Kidney capillary endothelial cell (primary cell): ENCODE measurements around the gene FHIP1A.

Experiments
- DNase-seq: peaks from one replicate; pipeline ENCODE4 v3.0.0-alpha.2; 2018; ENCODE audit warnings: low spot score

The FHIP1A gene

GRCh38 chr4:151417766-151418376 is 8.9 kb downstream of the FHIP1A start:
- no peak for DNase-seq

DNA sequence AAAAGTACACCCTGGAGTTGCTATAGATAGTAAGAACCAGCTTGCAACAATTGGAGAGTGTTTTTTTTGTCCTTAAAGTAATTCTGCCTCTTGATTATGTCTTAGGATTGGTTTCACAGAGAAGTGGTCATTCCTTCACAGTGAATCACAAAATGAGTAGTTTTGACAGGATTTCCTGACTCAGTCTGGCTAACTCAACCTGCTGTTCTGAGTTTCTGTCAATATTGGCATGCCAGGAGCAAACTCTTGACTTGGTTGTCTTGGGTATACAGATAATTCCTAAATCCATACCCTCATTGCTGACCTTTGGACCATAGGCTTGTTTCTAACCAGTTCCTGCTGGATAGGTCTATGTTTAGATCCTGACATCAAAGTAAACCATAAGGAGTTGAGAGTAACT is 9.4 kb downstream of the FHIP1A start:
- peak; percentile 90 for DNase-seq

DNA sequence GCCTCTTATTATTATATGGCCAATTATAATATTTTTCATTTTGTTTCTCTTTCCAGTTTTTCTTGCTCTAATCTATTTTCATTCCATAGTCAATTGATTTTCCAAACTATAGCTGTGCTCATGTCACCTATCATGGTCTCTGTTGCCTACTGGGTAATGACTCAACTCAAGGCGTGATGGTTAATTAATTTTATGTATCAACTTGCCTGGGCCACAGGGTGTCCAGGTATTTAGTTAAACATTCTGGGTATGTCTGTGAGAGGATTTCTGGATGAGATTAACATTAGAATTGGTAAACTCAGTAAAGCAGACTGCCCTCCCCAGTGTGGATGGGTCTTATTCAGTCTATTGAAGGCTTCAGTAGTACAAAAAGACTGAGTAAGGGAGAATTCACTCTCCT is 9.9 kb downstream of the FHIP1A start:
- DNase-seq = no peak

- DNase-seq = peak; percentile 21
Observed at GRCh38 chr4:151420250-151420807, 11.4 kb downstream of the FHIP1A start.

DNA sequence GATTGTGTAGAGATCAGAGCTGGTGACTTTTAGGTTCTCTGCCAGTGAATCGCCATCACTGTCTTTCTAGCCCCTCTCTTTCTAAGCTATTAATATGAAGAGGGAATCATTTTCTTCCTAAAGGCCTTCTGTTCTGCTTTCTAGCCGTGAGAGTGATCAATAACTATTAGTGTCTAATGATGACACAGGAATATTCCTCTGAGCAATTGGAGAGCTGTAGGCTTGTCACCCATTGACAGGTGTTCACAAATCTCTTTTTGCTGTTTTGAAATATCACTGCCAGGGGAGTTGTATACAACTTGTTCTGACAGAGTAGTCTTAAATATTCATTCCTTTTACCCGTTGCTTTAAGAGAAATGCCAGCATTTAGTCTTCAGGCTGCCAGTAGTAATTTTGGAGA is 13.9 kb downstream of the FHIP1A start:
- DNase-seq = no peak

DNA sequence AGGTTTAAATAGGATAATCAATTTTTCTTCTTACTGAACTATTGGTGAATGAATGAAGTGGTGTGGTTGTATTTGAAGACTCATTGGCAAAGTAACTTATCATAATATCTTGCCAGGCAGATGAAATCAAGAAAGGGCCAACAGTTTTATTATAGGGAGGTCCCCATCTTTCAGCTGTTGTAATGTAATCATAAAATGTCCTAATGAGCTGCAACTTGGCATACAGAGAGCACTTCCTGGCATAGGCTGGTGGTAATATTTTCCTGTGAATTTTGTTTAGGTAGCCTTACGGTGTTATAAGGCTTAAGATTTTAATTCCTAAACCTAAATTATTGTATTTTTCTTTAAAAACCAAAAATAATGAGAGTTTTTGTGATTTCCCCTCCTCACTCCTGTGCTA is 17.5 kb downstream of the FHIP1A start:
- DNase-seq = no peak

GRCh38 chr4:151427266-151427665 is 18.3 kb downstream of the FHIP1A start:
- DNase-seq = no peak

GRCh38 chr4:151428346-151428745 is 19.4 kb downstream of the FHIP1A start:
- DNase-seq = no peak

- no peak for DNase-seq
Observed at GRCh38 chr4:151429957-151430570, 21.1 kb downstream of the FHIP1A start.

GRCh38 chr4:151430740-151431457 is 21.9 kb downstream of the FHIP1A start:
- no peak for DNase-seq

DNA sequence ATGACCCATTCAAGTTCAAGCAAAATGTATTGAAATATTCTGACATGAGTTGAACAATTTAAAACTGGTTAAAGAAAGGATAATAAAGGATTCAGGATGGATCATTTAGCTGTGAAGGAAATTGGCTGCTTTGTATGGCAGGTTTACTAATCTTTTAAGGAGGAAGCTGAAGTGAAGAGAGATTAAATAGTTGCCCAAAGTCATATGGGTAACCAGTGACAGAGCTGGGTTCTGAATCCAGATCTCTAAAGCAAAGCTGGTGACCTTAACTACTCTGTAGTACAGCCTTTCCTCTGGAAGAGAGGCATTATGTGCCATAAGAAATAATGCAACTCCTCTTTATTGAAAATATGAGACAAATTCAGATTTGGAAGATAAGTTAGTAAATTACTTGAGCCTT is 22.8 kb downstream of the FHIP1A start:
- DNase-seq = no peak

- no peak for DNase-seq
Observed at GRCh38 chr4:151432654-151433053, 23.7 kb downstream of the FHIP1A start.

DNA sequence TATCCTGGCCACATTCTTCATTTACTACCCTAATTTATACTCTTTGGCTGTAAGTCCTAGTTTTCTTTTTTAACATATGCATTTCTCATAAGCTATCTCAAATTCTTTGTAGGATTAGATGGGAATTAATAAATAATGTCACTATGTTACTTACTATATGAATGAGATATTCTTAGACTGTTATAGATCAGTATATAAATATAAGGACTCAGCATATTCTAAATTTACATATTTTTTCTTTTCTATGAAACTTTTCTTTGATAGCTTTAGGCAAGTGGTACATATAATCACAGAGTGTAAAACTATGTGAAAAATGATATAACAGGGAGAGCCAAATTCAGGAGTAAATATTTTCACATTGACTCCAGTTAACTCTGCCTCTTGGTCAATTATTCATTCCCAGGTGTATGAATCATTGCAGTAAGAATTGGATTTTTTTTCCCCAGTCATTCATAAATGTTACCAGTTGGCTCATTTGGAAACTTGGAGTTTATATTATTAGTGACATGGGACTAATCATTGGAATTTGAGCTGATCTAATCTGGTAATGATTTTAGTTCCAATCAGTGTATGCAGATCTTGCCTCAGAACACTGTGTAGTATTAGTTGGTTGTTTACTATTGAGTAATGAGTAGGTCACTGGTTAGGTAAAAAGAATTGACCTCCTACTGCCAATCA is 25.3 kb downstream of the FHIP1A start:
- DNase-seq = no peak

DNA sequence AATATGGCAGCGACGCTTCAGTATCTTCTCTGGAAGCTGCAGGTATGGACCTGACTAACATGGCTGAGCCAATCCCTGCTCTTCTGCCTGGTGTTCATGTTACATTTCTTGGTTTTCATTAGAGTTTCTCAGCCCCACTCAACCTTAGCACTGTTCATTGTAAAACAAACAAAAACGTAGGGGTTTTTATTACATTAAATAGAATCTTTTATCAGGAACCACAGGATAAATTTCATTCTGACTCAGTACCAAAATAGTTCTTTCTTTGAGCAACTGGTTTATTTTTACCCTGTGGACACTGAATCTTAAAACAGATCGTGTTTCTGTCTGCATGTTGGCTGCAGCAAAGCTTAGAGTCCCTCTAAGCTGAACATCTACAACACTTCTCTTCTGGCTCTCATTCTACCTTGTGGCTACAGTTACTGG is 27.1 kb downstream of the FHIP1A start:
- DNase-seq = no peak

- DNase-seq = no peak
Observed at GRCh38 chr4:151437505-151437904, 28.5 kb downstream of the FHIP1A start.

DNA sequence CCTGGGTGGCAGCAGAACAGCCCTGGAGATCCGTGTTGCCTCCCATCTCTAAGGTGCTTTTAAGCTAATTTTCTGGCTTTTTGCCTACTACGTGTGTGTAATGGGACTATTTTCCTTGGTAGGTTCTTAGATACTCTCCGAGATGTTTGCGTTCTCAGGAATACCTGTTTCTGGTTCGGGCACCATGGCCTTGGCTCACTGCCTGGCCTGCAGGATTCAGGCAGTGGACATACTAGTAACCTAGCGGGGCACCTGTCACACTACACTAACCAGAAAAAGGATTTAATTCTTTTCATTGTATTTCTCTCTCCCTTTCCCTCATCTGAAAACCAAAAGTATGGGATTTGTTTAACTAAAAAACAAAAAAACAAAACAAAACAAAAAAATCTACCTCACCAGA is 29.2 kb downstream of the FHIP1A start:
- DNase-seq = no peak

GRCh38 chr4:151439320-151439719 is 30.3 kb downstream of the FHIP1A start:
- no peak for DNase-seq

- DNase-seq = no peak
Observed at GRCh38 chr4:151442002-151442401, 33.0 kb downstream of the FHIP1A start.

GRCh38 chr4:151443247-151443646 is 34.3 kb downstream of the FHIP1A start:
- no peak for DNase-seq

- no peak for DNase-seq
Observed at GRCh38 chr4:151443752-151444151, 34.8 kb downstream of the FHIP1A start.

DNA sequence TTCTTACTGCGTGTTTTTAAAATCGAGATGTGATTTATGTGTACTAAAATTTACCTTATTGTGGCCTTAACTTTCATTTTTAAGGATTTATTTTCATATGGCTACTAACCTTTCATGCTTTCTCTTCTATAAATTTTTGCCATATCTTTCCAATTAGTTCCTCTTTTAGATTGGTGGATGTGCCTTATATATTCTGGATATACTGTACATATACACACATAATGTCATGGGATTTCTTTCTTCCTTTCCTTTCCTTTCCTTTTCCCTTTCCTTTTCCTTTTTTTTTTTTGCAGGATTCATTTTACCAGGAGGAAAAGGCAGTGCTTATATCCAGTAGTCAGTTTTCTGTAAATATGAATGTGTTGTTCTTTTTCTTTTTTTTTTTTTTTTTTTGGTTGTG is 37.2 kb downstream of the FHIP1A start:
- no peak for DNase-seq

DNA sequence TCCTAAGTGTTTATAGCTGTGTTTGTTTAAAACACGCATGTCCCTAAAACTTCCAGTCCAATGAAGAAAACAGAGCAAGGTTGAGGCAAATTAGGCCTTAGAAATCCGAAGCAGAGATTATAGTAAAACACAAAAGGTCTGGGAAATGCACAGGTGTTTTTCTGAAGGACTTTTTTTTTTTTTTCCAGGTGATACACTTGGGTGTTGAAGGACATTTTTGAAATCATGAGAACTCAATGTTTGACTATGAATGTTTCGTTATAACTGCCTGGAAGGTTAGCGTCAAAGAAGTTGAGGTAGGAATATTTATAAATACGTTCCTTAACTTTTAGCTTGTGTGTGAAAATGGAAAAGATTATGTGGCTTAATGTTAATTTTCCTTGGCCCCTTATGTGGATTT is 45.5 kb downstream of the FHIP1A start:
- no peak for DNase-seq

- DNase-seq = no peak
Observed at GRCh38 chr4:151455212-151455611, 46.2 kb downstream of the FHIP1A start.
